ENCODE results near the gene OPCML. TPM values are rescaled to one million over a fixed set of nuclear protein-coding genes. Genes with fewer than 3 reads are reported as not detected.

The OPCML gene
- total RNA-seq, 4 donors from 2014 or later = 0.06 to 0.83 (median 0.24) TPM

DNA sequence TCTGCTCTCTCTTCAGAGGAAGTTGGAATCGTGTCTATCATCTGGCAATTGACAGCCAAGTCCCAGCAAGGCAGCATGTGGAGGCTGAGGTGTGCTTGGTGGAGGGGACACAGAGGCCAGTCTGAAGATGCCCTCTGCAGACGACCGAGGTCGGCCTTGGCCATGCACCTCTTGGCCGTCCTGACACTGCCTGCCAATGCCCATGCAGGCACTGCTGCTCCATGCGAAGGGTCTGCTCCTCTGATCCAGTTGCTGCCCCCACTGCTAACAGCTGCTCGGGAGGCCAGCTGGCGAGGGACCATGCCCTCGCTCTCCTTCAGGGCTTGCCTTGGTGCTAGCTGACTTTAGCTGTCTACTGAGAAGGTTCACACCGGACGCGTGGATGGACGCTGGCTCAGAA is 527.9 kb downstream of the OPCML start:
- no peaks in the 10 kb centered on the region for H3K4me1 ChIP-seq
- TF ChIP-seq EP300 (IDR thresholded peaks at IDR 0.05) (no peak), POLR2AphosphoS5 (IDR thresholded peaks at IDR 0.05) (no peak), POLR2A (IDR thresholded peaks at IDR 0.05; ENCODE audit: low read depth) (no peak)
- TF ChIP-seq, protein P1, sequence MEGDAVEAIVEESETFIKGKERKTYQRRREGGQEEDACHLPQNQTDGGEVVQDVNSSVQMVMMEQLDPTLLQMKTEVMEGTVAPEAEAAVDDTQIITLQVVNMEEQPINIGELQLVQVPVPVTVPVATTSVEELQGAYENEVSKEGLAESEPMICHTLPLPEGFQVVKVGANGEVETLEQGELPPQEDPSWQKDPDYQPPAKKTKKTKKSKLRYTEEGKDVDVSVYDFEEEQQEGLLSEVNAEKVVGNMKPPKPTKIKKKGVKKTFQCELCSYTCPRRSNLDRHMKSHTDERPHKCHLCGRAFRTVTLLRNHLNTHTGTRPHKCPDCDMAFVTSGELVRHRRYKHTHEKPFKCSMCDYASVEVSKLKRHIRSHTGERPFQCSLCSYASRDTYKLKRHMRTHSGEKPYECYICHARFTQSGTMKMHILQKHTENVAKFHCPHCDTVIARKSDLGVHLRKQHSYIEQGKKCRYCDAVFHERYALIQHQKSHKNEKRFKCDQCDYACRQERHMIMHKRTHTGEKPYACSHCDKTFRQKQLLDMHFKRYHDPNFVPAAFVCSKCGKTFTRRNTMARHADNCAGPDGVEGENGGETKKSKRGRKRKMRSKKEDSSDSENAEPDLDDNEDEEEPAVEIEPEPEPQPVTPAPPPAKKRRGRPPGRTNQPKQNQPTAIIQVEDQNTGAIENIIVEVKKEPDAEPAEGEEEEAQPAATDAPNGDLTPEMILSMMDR (IDR thresholded peaks at IDR 0.05) = no peak

DNA sequence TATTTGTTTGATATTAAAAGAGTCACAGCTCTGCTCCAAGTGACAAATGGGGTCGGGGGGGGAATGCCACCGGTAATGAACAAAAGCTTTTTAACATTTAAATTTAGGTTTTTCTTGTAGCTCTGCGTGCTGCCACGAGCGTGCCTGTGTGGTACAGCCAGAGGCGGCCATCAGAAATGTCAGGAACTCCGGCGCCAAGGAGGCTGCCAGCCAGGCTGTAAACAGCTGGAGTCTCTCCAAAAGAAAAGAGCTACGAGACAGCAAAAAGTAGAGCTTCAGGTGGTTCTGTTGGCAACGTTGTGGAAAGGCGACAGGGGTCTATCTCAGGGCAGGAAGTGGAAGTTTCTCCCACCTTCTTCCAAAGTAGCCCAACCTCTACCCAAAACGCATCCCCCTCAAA is 532.8 kb downstream of the OPCML start:
- Histone ChIP-seq H3K4me3 (no peak overlapping the region), H3K27ac (replicated peaks in 1 of 4) (no peak overlapping the region), H3K9me3 (no peaks in the 10 kb centered on the region), H3K27me3 (peaks cover 0 to 32% (median 2%) of the 10 kb centered on the region in 4 donors), H3K36me3 (no peaks in the 10 kb centered on the region), H3K4me1 (peaks cover 0 to under 1% (median 0%) of the 10 kb centered on the region in 4 donors)
- intact Hi-C loops (cut with DNase I) = no loop called here
- no peak for DNase-seq (ENCODE audit: extremely low spot score)
- WGBS = 37% methylated on average over 11 of the region's 12 CpGs
- TF ChIP-seq POLR2AphosphoS5 (IDR thresholded peaks at IDR 0.05) = no peak
- TF ChIP-seq POLR2A (IDR thresholded peaks at IDR 0.05; ENCODE audit: low read depth) = no peak
- TF ChIP-seq, protein P1 (IDR thresholded peaks at IDR 0.05) = no peak
- no peak for TF ChIP-seq EP300 (IDR thresholded peaks at IDR 0.05)

More for the DNA sequence above, 527.9 kb downstream of the OPCML start:
- no peaks in the 10 kb centered on the region for H3K9me3 ChIP-seq
- 76% methylated on average over 11 of the region's 13 CpGs for WGBS
- no peak overlapping the region for H3K27ac ChIP-seq (replicated peaks in 1 of 4)
- H3K4me3 ChIP-seq = no peak overlapping the region
- intact Hi-C loops (cut with DNase I) = no loop called here
- H3K27me3 ChIP-seq = peaks cover 0 to 4% (median 0%) of the 10 kb centered on the region in 4 donors
- DNase-seq (ENCODE audit: extremely low spot score) = no peak
- no peaks in the 10 kb centered on the region for H3K36me3 ChIP-seq

DNA sequence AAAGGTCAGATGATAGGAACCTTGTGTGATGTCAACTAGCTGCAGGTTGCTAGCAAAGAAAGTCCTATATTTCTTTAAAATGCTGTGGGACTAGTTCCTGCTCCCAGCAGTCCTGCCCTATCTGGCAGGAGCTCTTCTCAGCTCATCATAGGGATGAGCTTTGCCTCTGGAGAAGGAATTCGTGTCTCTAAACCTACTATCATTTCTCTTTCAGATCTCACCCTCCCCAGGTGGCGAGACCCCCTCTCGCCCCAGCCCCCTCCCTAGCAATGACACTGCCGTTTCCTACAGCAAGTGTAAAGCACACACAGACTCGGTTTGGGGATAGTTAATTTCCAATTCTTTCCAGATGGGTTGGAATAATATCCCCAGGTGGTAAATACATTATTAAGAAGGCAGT is 533.3 kb downstream of the OPCML start:
- intact Hi-C loops (cut with DNase I) = no loop called here
- H3K36me3 ChIP-seq = no peaks in the 10 kb centered on the region
- H3K4me3 ChIP-seq = no peak overlapping the region
- peaks cover 0 to 37% (median 3%) of the 10 kb centered on the region in 4 donors for H3K27me3 ChIP-seq
- H3K27ac ChIP-seq (replicated peaks in 1 of 4) = no peak overlapping the region
- H3K4me1 ChIP-seq = peaks cover 0 to 5% (median 4%) of the 10 kb centered on the region in 4 donors
- DNase-seq (ENCODE audit: extremely low spot score) = no peak
- no peak for TF ChIP-seq POLR2AphosphoS5 (IDR thresholded peaks at IDR 0.05)
- TF ChIP-seq, protein P1 (IDR thresholded peaks at IDR 0.05) = no peak
- TF ChIP-seq POLR2A (IDR thresholded peaks at IDR 0.05; ENCODE audit: low read depth) = no peak
- no peak for TF ChIP-seq EP300 (IDR thresholded peaks at IDR 0.05)
- 50% methylated on average over 5 of the region's 5 CpGs for WGBS
- H3K9me3 ChIP-seq = no peaks in the 10 kb centered on the region

GRCh38 chr11:132997396-132997795 is 534.9 kb downstream of the OPCML start:
- 91% methylated on average over 3 of the region's 5 CpGs for WGBS
- TF ChIP-seq EP300 (IDR thresholded peaks at IDR 0.05) = no peak
- peaks cover 0 to 9% (median 8%) of the 10 kb centered on the region in 4 donors for H3K4me1 ChIP-seq
- H3K4me3 ChIP-seq = no peak overlapping the region
- H3K27me3 ChIP-seq = peaks cover 0 to 53% (median 3%) of the 10 kb centered on the region in 4 donors
- no peaks in the 10 kb centered on the region for H3K9me3 ChIP-seq
- no peak overlapping the region for H3K27ac ChIP-seq (replicated peaks in 1 of 4)
- DNase-seq (ENCODE audit: extremely low spot score) = no peak
- intact Hi-C loops (cut with DNase I) = no loop called here
- no peaks in the 10 kb centered on the region for H3K36me3 ChIP-seq

DNA sequence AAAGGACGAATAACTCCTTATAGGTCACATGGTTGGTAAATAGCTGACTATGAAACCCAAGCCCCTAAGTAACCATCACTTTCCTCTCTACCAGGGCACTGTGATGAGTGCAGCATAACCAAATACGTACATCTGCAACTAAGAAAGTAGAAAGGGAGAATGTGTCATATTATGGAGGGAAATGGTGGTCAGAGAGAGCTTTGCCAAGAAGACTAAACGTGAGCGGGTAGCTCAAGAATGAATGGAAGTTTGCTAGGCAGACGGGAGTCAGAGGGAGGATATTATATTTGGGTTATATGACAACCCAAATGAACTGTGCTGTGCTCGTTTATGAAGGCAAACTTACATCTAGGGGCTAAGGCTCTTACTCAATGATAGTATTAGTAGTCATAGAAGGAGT is 537.3 kb downstream of the OPCML start:
- WGBS = 79% methylated on average over 6 of the region's 6 CpGs
- intact Hi-C loops (cut with DNase I) = no loop called here
- no peak overlapping the region for H3K4me3 ChIP-seq
- peaks cover 0 to 53% (median 3%) of the 10 kb centered on the region in 4 donors for H3K27me3 ChIP-seq
- H3K27ac ChIP-seq (replicated peaks in 1 of 4) = no peak overlapping the region
- H3K9me3 ChIP-seq = no peaks in the 10 kb centered on the region
- DNase-seq (ENCODE audit: extremely low spot score) = no peak
- TF ChIP-seq, protein P1 (IDR thresholded peaks at IDR 0.05) = no peak
- TF ChIP-seq POLR2AphosphoS5 (IDR thresholded peaks at IDR 0.05) (no peak), EP300 (IDR thresholded peaks at IDR 0.05) (no peak), POLR2A (IDR thresholded peaks at IDR 0.05; ENCODE audit: low read depth) (no peak)
- H3K4me1 ChIP-seq = peaks cover 0 to 9% (median 8%) of the 10 kb centered on the region in 4 donors
- no peaks in the 10 kb centered on the region for H3K36me3 ChIP-seq

All from esophagus muscularis mucosa (tissue), 4 donors.